HL-60 (cell line): ENCODE data around the gene KCNK7.
"Not testable (repeated sequence)": the region's sequence is repeated elsewhere in the genome, so short reads cannot be mapped to it uniquely, and the experiment has no call there.

Source experiments
- DNase-seq, 2 experiments: peaks; one replicate each; pipeline ENCODE4 v3.0.0-alpha.2; 2010 to 2020; ENCODE audit warnings: low read depth in 1 of 2, low spot score in 1 of 2
- H3K27ac ChIP-seq: fragments of 250-450 bp; sonication (Bioruptor Pico); replicated peaks from 2 replicates; pipeline ENCODE4 v1.5.1; 2020; ENCODE audit warnings: mild to moderate bottlenecking, moderate library complexity
- H3K27me3 ChIP-seq: fragments of 250-450 bp; sonication (Bioruptor Pico); 2 replicates; pipeline ENCODE4 v1.5.1; 2021; ENCODE audit warnings: mild to moderate bottlenecking, moderate library complexity; ENCODE audit not compliant: insufficient read depth, poor library complexity, severe bottlenecking
- H3K4me3 ChIP-seq: replicated peaks from 2 replicates; pipeline ENCODE4 v1.5.1; 2011; ENCODE audit warnings: mild to moderate bottlenecking, control low read depth, low read length; ENCODE audit not compliant: insufficient read depth
- GABPA ChIP-seq: IDR thresholded peaks from 2 replicates; pipeline ENCODE4 v1.6.1; 2012; ENCODE audit warnings: low read depth
- POLR2AphosphoS5 ChIP-seq: IDR thresholded peaks from 2 replicates; pipeline ENCODE4 v1.6.1; 2012; ENCODE audit warnings: low read depth
- SPI1 ChIP-seq: IDR thresholded peaks from 2 replicates; pipeline ENCODE4 v1.6.1; 2012; ENCODE audit warnings: low read depth, mild to moderate bottlenecking, borderline replicate concordance
- TF ChIP-seq, protein P1 (sequence below): IDR thresholded peaks from one replicate; pipeline ENCODE4 v1.5.1; 2011; ENCODE audit warnings: low read length, control low read depth, inconsistent platforms; ENCODE audit not compliant: insufficient read depth
- TF ChIP-seq, protein P2 (sequence below): IDR thresholded peaks from 2 replicates; pipeline ENCODE4 v1.6.1; 2012; ENCODE audit warnings: low read depth; ENCODE audit not compliant: insufficient replicate concordance

Gene KCNK7

DNA sequence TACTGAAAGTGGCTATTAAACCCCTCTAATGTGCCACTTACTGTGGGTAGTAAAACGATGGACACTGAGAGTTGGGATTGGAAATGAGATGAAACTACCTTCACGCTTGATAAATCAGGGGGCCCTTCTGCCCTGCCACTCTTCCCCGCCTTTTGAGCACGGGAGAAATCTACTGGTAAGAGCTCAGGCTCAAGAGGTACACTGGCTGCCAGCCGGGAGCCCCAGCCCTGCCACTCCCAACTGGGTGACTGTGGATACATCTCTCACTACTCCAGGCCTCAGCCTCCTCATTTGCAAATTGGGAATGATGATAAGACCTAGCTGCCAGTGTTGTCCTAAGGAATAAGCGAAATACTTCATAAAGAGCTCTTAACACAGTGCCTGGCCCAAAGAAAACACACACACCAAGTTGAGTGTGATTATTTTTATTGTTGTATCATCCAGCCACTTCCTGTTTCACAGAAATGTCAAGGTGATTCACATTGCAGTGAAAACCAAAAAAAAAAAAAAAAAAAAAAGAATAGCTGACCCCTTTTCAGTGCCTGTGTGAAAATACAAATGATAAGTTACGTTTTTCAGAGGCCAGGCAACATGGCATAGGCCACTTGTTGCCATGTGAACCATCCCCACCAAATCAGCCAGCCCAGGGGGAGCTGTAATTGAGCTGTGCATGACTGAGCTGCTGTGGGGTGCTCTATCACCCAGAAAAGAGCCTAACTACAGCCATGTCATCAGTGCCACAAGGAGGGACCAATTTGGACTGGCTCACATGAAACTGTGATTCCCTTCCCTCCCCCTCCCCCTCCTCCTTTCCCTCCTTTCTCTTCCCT lies 29.8 kb downstream of the KCNK7 start:
- DNase-seq: no peak

DNA sequence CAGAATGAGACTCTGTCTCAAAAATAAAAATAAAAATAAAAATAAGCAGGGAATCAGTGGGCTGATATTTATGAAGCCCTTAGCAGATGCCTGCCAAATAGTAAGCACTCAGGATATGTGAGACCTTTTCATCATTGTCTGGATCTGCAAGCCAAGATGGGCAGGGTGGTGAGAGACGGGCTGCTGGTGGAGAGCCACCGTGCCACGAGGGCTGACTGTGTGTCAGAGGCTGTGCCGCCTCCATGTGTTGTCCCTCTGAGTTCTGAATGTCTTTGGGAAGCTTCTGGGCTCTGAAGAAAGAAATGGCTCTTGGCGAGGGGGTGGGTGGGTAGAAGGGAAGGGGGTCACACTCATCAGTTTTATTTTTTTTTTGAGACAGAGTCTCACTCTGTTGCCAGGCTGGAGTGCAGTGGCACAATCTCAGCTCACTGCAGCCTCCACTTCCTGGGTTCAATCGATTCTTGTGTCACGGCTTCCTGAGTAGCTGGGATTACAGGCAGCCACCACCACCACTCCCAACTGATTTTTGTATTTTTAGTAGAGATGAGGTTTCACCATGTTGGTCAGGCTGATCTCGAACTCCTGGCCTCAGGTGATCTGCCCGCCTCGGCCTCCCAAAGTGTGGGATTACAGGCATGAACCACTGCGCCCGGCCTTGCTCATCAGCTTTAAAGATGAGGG lies 30.6 kb downstream of the KCNK7 start:
- H3K27ac ChIP-seq, DNase-seq, H3K4me3 ChIP-seq, H3K27me3 ChIP-seq: not testable (repeated sequence)

More for the DNA sequence above, 29.8 kb downstream of the KCNK7 start:
- H3K27me3 ChIP-seq: no peaks in the 10 kb centered on the region
- H3K27ac ChIP-seq: no peak overlapping the region
- no peak overlapping the region for H3K4me3 ChIP-seq
- TF ChIP-seq POLR2AphosphoS5 (no peak), SPI1 (peak; percentile 64; the same call in 1 of the 2 replicates)

DNA sequence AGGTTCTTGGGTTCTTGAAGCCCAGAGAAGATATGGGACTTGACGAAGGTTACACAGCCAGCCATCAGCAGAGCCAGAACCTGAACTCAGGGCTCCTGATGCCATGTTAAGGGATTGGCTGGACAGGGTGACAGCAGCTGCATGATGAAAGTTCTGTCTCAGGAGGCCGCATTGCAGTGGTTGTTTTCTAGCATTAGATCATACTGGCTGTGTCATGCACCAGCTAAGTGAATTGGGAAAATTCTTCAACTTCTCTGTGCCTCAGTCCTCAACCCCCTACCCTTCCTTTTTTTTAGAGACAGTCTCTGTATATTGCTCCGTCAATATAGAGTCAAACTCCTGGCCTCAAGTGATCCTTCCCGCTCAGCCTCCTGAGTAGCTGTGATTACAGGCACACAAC lies 32.0 kb downstream of the KCNK7 start:
- Histone ChIP-seq H3K27me3 (no peaks in the 10 kb centered on the region), H3K27ac (no peak overlapping the region), H3K4me3 (no peak overlapping the region)
- DNase-seq: no peak
- TF ChIP-seq SPI1: no peak
- TF ChIP-seq, protein P1, sequence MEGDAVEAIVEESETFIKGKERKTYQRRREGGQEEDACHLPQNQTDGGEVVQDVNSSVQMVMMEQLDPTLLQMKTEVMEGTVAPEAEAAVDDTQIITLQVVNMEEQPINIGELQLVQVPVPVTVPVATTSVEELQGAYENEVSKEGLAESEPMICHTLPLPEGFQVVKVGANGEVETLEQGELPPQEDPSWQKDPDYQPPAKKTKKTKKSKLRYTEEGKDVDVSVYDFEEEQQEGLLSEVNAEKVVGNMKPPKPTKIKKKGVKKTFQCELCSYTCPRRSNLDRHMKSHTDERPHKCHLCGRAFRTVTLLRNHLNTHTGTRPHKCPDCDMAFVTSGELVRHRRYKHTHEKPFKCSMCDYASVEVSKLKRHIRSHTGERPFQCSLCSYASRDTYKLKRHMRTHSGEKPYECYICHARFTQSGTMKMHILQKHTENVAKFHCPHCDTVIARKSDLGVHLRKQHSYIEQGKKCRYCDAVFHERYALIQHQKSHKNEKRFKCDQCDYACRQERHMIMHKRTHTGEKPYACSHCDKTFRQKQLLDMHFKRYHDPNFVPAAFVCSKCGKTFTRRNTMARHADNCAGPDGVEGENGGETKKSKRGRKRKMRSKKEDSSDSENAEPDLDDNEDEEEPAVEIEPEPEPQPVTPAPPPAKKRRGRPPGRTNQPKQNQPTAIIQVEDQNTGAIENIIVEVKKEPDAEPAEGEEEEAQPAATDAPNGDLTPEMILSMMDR: no peak
- TF ChIP-seq, protein P2, sequence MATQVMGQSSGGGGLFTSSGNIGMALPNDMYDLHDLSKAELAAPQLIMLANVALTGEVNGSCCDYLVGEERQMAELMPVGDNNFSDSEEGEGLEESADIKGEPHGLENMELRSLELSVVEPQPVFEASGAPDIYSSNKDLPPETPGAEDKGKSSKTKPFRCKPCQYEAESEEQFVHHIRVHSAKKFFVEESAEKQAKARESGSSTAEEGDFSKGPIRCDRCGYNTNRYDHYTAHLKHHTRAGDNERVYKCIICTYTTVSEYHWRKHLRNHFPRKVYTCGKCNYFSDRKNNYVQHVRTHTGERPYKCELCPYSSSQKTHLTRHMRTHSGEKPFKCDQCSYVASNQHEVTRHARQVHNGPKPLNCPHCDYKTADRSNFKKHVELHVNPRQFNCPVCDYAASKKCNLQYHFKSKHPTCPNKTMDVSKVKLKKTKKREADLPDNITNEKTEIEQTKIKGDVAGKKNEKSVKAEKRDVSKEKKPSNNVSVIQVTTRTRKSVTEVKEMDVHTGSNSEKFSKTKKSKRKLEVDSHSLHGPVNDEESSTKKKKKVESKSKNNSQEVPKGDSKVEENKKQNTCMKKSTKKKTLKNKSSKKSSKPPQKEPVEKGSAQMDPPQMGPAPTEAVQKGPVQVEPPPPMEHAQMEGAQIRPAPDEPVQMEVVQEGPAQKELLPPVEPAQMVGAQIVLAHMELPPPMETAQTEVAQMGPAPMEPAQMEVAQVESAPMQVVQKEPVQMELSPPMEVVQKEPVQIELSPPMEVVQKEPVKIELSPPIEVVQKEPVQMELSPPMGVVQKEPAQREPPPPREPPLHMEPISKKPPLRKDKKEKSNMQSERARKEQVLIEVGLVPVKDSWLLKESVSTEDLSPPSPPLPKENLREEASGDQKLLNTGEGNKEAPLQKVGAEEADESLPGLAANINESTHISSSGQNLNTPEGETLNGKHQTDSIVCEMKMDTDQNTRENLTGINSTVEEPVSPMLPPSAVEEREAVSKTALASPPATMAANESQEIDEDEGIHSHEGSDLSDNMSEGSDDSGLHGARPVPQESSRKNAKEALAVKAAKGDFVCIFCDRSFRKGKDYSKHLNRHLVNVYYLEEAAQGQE: no peak

DNA sequence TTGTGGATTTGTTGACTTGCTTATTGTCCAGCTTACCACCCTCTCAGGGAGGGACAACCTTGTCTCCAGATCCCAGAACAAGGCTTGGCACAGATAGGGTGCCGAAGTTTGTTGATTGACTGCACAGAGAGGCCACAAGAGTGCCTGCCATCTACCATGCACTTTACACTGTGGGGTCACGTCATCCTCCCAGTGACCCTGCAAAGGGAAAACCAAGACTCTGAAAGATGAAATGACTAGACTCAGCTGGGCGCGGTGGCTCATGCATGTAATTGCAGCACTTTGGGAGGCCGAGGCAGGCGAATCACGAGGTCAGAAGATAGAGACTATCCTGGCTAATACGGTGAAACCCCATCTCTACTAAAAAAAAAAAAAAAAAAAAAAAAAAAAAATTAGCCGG lies 32.8 kb downstream of the KCNK7 start:
- TF ChIP-seq, protein P1: no peak
- TF ChIP-seq POLR2AphosphoS5: no peak
- H3K27me3 ChIP-seq: no peaks in the 10 kb centered on the region
- H3K4me3 ChIP-seq: no peak overlapping the region
- DNase-seq: no peak
- H3K27ac ChIP-seq: no peak overlapping the region

DNA sequence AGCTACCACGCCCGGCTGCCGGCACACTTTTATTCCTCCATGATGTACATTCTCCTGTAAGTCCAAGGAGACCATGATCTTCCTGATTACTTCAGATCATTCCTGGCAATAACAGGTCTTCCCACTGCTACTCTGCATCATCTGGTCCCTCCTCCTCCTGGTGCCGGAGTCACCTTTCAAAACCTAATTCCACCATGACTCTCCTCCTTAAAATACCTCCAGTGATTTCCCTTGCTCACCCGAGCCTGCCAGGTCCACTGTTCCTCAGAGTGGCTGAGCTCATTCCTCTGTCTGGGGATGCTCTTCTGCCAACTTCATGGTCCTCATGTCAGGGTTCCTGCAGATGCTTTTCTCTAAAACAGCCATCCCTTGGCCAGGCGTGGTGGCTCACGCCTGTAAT lies 33.6 kb downstream of the KCNK7 start:
- no peak for TF ChIP-seq POLR2AphosphoS5
- TF ChIP-seq, protein P2: no peak
- TF ChIP-seq GABPA: no peak
- TF ChIP-seq, protein P1: no peak
- TF ChIP-seq SPI1: no peak

More for the DNA sequence above, 33.6 kb downstream of the KCNK7 start:
- no peak overlapping the region for H3K27ac ChIP-seq
- H3K4me3 ChIP-seq: no peak overlapping the region
- no peak for DNase-seq
- no peaks in the 10 kb centered on the region for H3K27me3 ChIP-seq
